Testis (tissue), 2 donors: ENCODE measurements around the gene ALK.

Experiments used
- POLR2A ChIP-seq: fragments of 450-650 bp; IDR thresholded peaks from one replicate; pipeline ENCODE4 v1.6.1; 2017; ENCODE audit warnings: antibody characterized with exemption, mild to moderate bottlenecking, moderate library complexity
- TF ChIP-seq, protein P1 (sequence below), 3 experiments: fragments of 450-650 bp in 2 of 3; fragments of 200-600 bp in 1 of 3; sonication (generic) in 1 of 3; IDR thresholded peaks; one replicate each; pipeline ENCODE4 v1.5.1; 2016 to 2019; ENCODE audit warnings: antibody characterized with exemption in 3 of 3, mild to moderate bottlenecking in 2 of 3, moderate library complexity in 1 of 3

DNA sequence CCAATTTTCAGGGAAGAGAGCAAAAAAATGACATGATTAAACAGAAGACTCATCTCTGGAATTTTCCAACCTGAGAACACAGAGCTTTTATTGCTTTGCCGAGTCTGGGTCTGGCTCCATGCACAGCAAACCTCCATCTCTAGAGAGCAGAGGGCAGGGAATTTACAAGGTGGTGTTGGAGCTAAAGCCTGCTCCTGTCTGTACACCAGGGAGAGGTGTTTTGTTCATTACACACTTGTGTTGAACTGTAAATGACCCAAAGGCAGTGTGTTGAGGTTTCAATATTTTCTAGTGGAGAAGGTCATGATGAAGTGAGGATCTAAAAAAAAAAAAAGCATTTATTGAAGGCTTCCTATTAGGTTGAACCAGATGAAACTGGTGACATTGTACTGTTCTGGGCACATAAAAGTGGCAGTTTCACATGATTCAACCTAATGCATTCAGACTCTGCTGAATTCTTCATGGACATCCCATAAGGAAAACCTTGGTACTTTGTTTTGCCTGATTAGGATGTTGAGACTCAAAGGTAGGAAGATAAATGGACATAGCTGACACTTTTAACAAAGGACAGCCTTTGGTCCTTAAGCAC lies 567.9 kb downstream of the ALK start:
- TF ChIP-seq, protein P1, sequence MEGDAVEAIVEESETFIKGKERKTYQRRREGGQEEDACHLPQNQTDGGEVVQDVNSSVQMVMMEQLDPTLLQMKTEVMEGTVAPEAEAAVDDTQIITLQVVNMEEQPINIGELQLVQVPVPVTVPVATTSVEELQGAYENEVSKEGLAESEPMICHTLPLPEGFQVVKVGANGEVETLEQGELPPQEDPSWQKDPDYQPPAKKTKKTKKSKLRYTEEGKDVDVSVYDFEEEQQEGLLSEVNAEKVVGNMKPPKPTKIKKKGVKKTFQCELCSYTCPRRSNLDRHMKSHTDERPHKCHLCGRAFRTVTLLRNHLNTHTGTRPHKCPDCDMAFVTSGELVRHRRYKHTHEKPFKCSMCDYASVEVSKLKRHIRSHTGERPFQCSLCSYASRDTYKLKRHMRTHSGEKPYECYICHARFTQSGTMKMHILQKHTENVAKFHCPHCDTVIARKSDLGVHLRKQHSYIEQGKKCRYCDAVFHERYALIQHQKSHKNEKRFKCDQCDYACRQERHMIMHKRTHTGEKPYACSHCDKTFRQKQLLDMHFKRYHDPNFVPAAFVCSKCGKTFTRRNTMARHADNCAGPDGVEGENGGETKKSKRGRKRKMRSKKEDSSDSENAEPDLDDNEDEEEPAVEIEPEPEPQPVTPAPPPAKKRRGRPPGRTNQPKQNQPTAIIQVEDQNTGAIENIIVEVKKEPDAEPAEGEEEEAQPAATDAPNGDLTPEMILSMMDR (IDR thresholded peaks at IDR 0.05): no peak
- no peak for TF ChIP-seq POLR2A
